LNCAP (cell line): Measurements from ENCODE around the gene ADIG.

Experiments used
- CTCF ChIP-seq: fragments of 450-650 bp; IDR thresholded peaks from 2 replicates; pipeline ENCODE4 v1.5.1; 2017; ENCODE audit warnings: mild to moderate bottlenecking

ADIG gene

GRCh38 chr20:38588303-38588702, 7.3 kb downstream of the ADIG start:
- TF ChIP-seq CTCF, result no peak

GRCh38 chr20:38589351-38589750, 8.4 kb downstream of the ADIG start:
- TF ChIP-seq CTCF, result no peak

- TF ChIP-seq CTCF, result no peak
Measured at GRCh38 chr20:38589967-38590675, 9.1 kb downstream of the ADIG start.

GRCh38 chr20:38590676-38591473, 9.9 kb downstream of the ADIG start:
- TF ChIP-seq CTCF, result no peak

GRCh38 chr20:38591474-38592410, 10.7 kb downstream of the ADIG start:
- TF ChIP-seq CTCF, result no peak

- no peak for TF ChIP-seq CTCF
Measured at GRCh38 chr20:38599410-38599882, 18.4 kb downstream of the ADIG start.

- no peak for TF ChIP-seq CTCF
Measured at GRCh38 chr20:38600057-38600456, 19.1 kb downstream of the ADIG start.
